Type B pancreatic cell (in vitro differentiated cells): ENCODE measurements around the gene TM7SF2. TPM values are rescaled to one million over a fixed set of nuclear protein-coding genes. Genes with fewer than 3 reads are reported as not detected.
"Not testable (repeated sequence)": the region's sequence is repeated elsewhere in the genome, so short reads cannot be mapped to it uniquely, and the experiment has no call there.

Experiments
- DNase-seq: peaks from one replicate; pipeline ENCODE4 v3.0.0; 2021; ENCODE audit warnings: mixed read lengths; ENCODE audit not compliant: unreplicated experiment; ENCODE audit errors: extremely low spot score
- H3K27ac Mint-ChIP-seq: 2 replicates; pipeline ENCODE4 v1.8.0; 2021; ENCODE audit warnings: mild to moderate bottlenecking, mixed read lengths
- H3K27me3 Mint-ChIP-seq: 2 replicates; pipeline ENCODE4 v1.8.0; 2021; ENCODE audit warnings: mixed read lengths
- H3K36me3 Mint-ChIP-seq: 2 replicates; pipeline ENCODE4 v1.8.0; 2021; ENCODE audit warnings: mixed read lengths
- H3K4me1 Mint-ChIP-seq: one replicate; pipeline ENCODE4 v1.8.0; 2021; ENCODE audit warnings: mixed read lengths; ENCODE audit not compliant: unreplicated experiment
- H3K4me3 Mint-ChIP-seq: 2 replicates; pipeline ENCODE4 v1.8.0; 2021; ENCODE audit warnings: mild to moderate bottlenecking, mixed read lengths
- H3K9me3 Mint-ChIP-seq: 2 replicates; pipeline ENCODE4 v1.8.0; 2021; ENCODE audit warnings: mixed read lengths
- CTCF ChIP-seq: fragments of 200-600 bp; sonication (generic); conservative IDR thresholded peaks from 2 replicates; pipeline ENCODE4 v1.5.0; 2021; ENCODE audit warnings: antibody characterized with exemption, mild to moderate bottlenecking
- total RNA-seq: library from RNA; stranded (reverse); gene quantifications from 2 replicates; pipeline ENCODE4 v1.2.1, GENCODE V29; 2021; ENCODE audit warnings: low replicate concordance

TM7SF2 gene
- total RNA-seq, 1 donor from 2014 or later = 52.2 TPM

DNA sequence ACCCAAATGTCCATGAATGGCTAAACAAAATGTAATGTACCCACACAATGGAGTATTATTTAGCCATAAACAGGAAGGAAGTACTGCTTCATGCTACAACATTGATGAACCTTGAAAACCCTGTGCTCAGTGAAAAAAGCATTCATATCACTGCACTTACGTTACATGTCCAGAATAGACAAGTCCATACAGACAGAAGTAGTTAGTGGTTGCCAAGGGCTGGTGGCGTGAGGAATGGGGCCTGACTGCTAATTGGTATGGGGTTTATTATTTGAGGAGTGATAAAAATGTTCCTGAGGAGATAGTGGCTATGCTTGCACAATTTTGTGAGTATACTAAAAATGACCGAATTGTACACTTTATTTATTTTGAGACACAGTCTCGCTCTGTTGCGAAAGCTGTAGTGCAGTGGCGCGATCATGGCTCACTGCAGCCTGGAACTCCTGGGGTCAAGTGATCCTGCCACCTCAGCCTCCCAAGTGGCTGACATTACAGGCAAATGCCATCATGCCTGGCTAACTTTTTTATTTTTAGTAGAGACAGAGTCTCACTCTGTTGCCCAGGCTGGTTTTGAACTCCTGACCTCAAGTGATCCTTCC lies 30.3 kb downstream of the TM7SF2 start:
- Mint-ChIP-seq H3K27me3 (peaks cover 26% of the 10 kb centered on the region), H3K36me3 (no peaks in the 10 kb centered on the region), H3K4me3 (no peak overlapping the region), H3K4me1 (no peaks in the 10 kb centered on the region), H3K27ac (no peak overlapping the region), H3K9me3 (no peaks in the 10 kb centered on the region)
- no peak for DNase-seq
- no peak for TF ChIP-seq CTCF

DNA sequence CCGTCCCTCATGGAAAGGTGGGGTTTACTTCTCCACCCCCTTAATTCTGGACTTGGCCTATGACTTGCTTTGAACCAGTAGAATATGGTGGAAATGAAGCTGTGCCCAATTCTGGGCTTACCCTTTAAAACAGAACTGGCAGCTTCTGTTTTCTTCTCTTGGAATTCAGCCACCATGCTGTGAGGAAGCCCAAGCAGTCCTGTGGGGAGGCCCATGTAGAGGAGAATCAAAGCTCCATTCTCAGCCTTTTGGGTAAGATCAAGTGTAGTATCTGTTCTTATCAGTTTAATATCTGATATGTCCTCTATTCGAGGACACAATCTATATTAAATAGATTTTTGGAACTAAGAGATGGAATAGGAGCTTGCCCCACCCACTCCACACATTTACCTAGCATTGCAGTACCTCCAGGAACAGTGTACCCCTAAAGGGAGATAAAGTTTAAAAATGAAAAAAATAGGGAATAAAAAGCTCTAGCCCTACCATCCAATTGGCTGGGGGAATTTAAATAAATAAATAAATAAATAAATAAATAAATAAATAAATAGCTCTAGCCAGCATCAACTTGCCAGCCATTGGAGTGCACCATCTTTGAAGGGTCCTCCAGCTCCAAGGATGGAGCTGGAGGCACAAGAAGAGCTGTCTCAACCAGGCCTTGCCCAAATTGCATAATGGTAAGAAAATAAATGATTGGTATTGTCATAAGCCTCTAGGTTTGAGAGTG lies 35.8 kb downstream of the TM7SF2 start:
- H3K4me1 Mint-ChIP-seq = peaks cover 12% of the 10 kb centered on the region
- no peak for TF ChIP-seq CTCF
- H3K4me3 Mint-ChIP-seq = no peak overlapping the region
- peaks cover 11% of the 10 kb centered on the region for H3K27me3 Mint-ChIP-seq
- DNase-seq = no peak
- no peaks in the 10 kb centered on the region for H3K9me3 Mint-ChIP-seq
- no peaks in the 10 kb centered on the region for H3K36me3 Mint-ChIP-seq
- H3K27ac Mint-ChIP-seq = no peak overlapping the region

GRCh38 chr11:65148657-65149056 lies 37.0 kb downstream of the TM7SF2 start:
- no peak for TF ChIP-seq CTCF
- Mint-ChIP-seq H3K4me1 (peaks cover 12% of the 10 kb centered on the region), H3K9me3 (no peaks in the 10 kb centered on the region), H3K27me3 (peaks cover 12% of the 10 kb centered on the region), H3K36me3 (no peaks in the 10 kb centered on the region), H3K27ac (peak overlapping the region; percentile 83), H3K4me3 (peak overlapping the region; percentile 34)
- no peak for DNase-seq

GRCh38 chr11:65150131-65150508 lies 38.4 kb downstream of the TM7SF2 start:
- H3K4me1 Mint-ChIP-seq = peaks cover 12% of the 10 kb centered on the region
- H3K27me3 Mint-ChIP-seq, DNase-seq, H3K4me3 Mint-ChIP-seq, H3K9me3 Mint-ChIP-seq, H3K36me3 Mint-ChIP-seq, H3K27ac Mint-ChIP-seq: not testable (repeated sequence)

DNA sequence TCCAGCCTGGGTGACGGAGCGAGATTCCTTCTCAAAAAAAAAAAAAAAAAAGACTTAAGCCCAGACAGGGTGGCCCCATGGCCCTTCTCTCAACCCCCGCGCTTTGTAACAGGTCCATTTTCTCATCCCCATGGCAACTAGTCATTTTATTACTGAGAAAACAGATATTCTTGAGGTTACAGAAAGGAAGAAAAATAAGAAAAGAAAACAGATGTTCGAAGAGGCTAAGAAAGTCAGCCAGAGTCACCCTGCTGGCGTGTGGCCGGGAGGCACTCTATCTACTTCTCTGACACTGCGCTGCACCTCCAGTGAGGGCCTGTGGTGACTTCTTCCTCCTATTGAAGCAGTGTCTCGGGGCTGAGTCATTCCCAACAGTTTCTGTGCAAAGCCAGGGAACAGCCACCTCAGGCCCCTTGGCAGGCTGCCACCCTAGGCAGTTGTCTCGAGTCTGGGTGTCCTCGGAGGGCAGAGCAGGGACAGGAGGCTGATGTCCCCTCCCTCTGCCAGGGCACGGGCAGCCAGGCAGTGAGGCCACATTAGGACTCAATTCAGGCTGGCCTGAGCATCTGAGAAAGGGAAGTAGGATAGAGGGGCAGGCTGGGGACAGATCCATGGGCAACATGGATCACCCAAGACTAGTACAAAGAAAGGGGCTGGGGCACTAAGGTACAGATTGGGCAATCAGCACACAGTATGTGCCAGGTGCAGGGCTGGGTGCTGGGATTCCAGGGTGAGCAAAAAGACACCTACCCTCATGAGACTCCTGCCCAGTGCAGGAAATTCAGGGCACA lies 39.0 kb downstream of the TM7SF2 start:
- Mint-ChIP-seq H3K9me3 (no peaks in the 10 kb centered on the region), H3K27ac (peak overlapping the region; percentile 78), H3K36me3 (no peaks in the 10 kb centered on the region), H3K4me1 (peaks cover 12% of the 10 kb centered on the region), H3K27me3 (peaks cover 9% of the 10 kb centered on the region), H3K4me3 (no peak overlapping the region)
- no peak for TF ChIP-seq CTCF
- no peak for DNase-seq
